GM12872 (cell line): ENCODE results near the gene SMAD9.

Source experiments
- TF ChIP-seq, protein P1 (sequence below): IDR thresholded peaks from 3 replicates; pipeline ENCODE4 v1.5.1; 2011; ENCODE audit warnings: low read depth, mild to moderate bottlenecking, low read length, moderate library complexity; ENCODE audit not compliant: insufficient read depth

Gene SMAD9

GRCh38 chr13:36945078-36945477, 25.0 kb upstream of the SMAD9 start:
- TF ChIP-seq, protein P1, sequence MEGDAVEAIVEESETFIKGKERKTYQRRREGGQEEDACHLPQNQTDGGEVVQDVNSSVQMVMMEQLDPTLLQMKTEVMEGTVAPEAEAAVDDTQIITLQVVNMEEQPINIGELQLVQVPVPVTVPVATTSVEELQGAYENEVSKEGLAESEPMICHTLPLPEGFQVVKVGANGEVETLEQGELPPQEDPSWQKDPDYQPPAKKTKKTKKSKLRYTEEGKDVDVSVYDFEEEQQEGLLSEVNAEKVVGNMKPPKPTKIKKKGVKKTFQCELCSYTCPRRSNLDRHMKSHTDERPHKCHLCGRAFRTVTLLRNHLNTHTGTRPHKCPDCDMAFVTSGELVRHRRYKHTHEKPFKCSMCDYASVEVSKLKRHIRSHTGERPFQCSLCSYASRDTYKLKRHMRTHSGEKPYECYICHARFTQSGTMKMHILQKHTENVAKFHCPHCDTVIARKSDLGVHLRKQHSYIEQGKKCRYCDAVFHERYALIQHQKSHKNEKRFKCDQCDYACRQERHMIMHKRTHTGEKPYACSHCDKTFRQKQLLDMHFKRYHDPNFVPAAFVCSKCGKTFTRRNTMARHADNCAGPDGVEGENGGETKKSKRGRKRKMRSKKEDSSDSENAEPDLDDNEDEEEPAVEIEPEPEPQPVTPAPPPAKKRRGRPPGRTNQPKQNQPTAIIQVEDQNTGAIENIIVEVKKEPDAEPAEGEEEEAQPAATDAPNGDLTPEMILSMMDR: no peak

GRCh38 chr13:36925603-36926002, 5.6 kb upstream of the SMAD9 start:
- TF ChIP-seq, protein P1: no peak

- TF ChIP-seq, protein P1: no peak
Observed at GRCh38 chr13:36924001-36924400, 4.0 kb upstream of the SMAD9 start.

DNA sequence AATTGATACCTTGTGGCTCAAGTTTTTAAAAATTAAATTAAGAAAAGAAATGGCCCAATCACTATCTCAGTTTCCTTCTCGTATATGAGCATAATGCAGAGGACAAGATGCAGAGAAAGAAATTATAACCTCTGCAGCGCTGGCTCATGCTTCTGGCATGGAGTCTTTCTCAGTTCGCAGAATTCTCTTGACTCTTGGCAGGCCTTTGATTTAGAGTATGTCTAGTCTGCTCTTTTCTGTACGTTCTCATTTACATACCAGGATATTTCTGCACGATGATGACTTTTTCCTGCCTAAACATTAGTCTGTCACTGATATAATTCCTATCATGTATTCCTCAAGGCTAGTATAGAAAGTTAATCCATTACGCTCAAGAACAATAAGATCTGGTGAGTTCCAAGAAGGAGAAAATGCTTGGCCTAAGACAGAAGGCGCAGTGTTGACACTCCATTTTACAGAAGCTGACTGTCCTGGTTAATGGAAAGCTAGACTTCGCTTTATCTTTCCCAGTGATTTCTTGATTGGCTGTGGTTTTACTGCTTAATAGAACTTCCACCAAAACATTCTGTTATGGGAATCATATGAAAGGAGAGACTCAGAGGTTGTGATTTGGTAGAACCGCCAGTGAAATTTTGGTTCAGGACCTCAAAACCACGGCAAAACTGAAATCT, 1.7 kb upstream of the SMAD9 start:
- TF ChIP-seq, protein P1: no peak

- TF ChIP-seq, protein P1: no peak
Observed at GRCh38 chr13:36920616-36921185, 663 bp upstream of the SMAD9 start.

GRCh38 chr13:36919171-36919832, 736 bp downstream of the SMAD9 start:
- TF ChIP-seq, protein P1: no peak

DNA sequence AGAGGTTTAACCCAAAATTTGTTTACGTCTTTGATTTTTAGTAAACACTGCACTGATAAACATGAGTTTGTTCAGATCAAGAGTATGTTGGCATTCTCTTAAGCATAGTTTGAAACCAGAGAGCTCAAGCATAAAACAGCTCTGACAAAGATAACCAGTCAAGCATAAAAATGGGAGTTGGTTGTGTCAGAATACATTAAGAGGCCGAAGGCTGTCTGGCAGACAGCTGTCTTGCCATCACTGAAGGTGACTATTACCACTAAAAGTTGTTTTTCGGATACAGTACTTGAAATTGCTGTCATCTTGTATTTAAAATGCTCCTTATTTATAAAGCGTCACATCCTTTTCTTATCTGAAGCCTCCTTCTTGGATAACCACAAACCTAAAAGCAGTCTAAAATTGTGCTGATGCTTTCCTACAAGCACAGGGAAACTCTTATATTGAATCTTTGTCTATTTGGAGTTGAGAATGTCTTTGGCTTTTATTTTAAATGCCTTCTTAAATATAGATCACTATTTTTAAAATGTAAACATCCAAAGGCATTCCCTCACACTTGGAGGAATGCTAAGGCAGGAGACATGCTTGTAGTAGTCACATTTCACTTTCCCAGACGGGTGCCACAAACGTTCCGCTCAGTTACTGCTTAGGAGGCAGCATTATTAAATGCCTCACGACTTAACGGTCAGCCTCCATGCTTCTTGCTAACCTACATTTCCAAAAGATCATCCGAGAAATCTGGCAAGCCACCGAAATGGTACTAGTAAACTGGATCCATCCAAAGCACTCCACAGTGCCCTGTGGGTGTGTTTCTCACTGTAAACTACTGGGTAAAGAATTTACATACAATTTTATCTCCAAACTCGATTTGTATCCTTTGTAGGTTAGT, 1.5 kb downstream of the SMAD9 start:
- TF ChIP-seq, protein P1: no peak
